HG03460 (cell line): ENCODE results near the gene GLMN.

Source experiments
- ATAC-seq: cut with Tn5 transposase; IDR thresholded peaks from one replicate; pipeline ENCODE4 v1.9.1; 2021; ENCODE audit not compliant: unreplicated experiment

GLMN gene, protein sequence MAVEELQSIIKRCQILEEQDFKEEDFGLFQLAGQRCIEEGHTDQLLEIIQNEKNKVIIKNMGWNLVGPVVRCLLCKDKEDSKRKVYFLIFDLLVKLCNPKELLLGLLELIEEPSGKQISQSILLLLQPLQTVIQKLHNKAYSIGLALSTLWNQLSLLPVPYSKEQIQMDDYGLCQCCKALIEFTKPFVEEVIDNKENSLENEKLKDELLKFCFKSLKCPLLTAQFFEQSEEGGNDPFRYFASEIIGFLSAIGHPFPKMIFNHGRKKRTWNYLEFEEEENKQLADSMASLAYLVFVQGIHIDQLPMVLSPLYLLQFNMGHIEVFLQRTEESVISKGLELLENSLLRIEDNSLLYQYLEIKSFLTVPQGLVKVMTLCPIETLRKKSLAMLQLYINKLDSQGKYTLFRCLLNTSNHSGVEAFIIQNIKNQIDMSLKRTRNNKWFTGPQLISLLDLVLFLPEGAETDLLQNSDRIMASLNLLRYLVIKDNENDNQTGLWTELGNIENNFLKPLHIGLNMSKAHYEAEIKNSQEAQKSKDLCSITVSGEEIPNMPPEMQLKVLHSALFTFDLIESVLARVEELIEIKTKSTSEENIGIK

DNA sequence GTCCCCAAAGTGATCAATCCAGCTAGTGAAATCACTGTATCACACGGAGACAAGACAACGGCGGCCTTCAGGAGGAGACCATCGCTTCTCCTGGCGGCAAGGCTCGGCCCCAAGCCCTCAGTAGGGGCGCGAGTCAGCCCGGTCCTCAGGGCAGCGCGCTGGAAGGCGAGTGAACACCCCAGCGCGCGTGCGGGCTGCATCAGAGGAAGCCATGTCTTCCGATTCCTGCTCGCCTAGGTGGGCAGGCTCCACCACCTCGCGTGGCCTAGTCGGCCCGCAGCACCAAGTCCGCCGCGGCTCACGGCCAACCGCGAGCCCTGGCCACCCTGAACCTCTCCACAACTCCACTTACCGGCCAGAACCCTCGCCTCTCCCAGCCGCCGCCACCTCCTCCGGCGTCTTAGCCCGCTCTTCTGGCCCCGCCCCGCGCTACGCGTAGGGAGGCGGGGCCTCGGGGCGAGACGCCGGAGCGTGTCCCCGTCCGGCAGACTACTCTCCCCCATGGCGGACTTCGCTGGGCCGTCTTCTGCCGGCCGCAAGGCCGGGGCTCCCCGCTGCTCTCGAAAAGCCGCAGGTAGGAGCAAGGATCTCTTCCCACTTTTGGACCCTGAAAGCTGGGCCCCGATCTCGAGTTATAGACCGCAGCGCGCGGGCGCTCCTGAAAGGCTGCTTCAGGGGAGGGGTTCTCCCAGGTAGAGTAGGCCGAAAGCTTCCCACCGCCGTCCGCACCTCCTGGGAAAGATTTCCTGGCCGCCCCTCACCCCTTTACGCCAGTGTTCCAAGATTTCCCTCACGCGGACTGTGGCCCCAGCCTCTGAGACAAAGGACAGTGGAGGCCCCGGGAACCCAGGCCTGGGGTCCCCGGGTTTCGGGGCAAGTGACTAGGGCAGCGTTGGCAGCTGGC, at the start of gene GLMN, which contains the start of gene RPAP2:
TSS of gene GLMN (minus strand) at position 415 of the 904 bp plus-strand sequence. CDS start 988 bp downstream, outside the sequence.
TSS of gene RPAP2 (plus strand) at position 487 of the 904 bp plus-strand sequence. CDS start at position 502, 15 bp downstream.
- peak; percentile 98 for ATAC-seq

DNA sequence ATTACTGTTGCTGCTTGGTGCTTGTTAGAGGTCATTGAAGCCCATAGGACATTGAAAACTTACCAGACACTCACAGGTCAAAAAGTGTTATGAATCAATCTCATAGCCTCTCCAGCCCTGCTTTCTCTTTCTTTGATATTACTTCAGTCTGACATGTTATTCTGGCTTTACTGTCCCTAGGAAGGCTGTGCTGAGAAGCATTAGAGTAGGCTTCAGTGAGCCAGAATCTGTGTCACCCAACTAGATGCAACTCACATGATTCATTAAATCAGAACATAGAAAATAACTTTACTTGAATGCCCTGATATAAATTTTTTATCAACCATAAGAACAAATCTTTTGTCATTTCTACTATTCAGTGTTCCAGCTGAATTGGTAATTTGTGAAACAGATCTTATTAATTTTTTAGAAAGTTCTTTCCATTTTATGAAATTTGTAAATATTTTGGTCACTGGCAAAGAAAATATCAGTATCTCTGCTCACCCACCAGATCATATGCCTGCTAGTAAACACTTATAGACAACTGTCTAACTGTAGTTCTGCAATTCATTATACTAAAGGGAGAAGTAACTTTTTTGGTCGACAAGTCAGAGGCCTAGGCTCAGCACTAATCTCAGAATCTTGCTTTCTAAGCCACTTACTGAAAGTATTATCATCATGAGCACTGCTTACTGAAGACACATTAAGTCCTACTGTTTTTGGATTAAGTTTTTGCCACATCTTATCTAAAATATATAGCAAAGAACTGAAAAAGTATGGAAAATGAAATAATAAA, 48.3 kb upstream of the GLMN start:
- ATAC-seq, result no peak

DNA sequence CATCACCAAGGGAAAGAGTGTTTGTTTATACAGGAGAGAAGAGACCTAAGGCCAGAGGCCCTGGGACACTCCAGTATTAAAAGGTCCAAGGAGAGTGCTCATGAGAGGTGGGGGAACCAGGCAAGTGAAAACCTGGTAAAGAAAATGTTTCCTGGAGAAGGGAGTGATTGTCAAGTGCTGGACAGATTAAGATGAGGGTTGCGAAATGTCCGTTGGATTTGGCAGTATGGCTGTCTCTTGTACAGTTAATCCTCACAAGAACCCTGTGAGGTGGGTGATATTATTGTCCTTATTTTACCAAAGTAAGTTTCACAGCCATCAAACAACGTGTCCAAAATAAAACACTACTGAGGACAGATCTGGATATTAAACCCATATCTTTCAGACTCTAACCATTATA, 44.3 kb upstream of the GLMN start:
- ATAC-seq, result no peak

DNA sequence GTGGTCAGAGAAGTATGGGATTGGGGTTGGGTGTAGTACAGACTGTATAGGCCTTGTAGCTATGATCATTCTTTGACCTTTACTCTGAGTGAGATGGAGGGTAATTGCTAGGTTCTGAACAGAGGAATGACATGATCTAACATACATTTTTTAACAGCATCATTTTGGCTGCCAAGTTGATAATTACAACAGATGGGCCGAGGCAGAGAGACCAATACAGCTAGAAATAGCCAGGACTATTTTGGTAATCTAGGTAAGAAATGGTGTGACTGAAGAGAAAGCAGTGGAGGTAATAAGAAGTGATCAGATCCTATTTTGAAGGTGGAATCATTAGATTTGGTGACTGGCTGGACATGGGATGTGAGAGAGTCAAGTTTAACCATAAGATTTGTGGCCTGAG, 43.6 kb upstream of the GLMN start:
- no peak for ATAC-seq

DNA sequence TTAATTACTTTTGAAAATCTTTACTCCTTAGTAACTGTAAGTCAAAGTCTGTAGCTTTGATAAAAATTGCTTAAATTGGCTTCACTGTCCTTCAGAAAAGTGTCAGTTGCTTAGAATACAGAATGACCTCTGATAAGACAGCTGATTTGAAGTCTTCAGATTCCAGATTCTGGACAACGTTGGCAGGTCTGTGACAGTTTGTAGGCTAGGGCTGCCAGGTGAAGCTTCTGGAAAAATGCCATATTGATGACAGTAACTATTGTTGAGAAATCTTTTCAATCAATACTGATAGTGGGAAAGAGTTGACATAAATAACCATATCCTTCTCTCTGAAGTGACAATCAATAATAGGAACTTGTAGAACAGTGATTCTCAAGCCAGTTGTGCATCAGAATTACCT, 41.4 kb upstream of the GLMN start:
- ATAC-seq, result no peak

DNA sequence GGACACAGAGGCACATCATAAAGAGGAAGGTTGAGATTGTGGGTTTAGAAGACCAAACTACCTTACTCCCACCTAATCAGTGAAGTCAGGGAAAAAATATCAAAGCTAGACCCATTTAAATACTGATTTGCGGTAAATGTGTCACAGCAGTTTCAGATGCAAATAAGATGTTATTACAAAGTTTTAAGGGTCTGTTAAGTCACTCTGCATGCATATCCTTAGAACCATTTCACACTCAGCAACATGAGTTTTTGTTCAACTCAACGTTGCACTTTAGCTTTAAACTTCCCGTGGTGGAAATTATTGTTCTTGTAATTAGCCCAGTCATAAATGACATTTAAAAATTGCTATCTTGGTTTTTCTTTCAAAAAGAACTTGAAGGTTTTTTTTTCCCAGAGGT, 34.9 kb upstream of the GLMN start:
- ATAC-seq, result no peak

DNA sequence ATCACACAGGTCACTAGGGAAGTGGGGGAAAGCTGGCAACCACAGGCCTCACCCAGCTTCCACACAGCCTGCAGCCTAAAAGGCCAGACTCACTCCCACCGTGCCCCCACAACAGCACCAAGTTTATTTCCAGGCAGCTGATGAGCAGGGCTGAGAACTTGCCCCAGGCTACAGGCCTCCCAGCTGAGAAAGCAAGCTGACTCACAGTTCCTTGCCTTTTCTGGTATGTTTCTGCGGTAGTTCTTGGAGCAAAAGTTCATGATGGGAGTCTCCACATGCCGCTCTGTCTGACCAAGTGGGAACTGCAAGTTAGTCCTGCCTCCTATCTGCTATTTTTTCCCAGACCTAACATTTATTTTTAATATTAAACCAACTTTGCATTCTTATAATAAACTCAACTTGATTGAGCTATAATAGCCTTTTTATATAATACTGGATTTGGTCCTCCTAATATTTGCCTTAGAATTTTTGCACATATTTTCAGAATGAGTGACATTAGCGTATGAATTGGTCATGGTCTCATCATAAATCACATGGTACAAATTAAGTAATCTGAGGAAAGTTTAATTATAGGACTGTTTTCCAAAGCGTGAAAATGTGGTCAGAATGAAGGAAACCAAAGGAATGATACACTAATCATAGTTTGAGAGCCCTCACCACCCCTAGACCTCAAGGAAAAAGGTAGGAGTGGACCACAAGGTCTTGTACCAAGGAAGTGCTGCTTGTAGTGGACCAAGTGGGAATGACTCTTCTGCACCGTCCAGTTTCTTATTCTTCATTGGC, 30.8 kb upstream of the GLMN start:
- no peak for ATAC-seq

DNA sequence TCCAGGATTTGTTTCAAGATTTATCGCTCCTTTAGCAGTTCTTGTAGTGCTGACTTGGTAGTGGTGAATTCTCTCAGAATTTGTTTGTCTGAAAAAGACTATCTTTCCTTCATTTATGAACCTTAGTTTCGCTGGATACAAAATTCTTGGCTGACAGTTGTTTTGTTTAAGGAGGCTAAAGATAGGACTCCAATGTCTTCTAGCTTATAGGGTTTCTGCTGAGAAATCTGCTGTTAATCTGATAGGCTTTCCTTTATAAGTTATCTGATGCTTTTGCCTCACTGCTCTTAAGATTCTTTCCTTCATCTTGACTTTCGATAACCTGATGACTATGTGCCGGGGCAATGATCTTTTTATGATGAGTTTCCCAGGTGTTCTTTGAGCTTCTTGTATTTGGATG, 29.0 kb upstream of the GLMN start:
- no peak for ATAC-seq

DNA sequence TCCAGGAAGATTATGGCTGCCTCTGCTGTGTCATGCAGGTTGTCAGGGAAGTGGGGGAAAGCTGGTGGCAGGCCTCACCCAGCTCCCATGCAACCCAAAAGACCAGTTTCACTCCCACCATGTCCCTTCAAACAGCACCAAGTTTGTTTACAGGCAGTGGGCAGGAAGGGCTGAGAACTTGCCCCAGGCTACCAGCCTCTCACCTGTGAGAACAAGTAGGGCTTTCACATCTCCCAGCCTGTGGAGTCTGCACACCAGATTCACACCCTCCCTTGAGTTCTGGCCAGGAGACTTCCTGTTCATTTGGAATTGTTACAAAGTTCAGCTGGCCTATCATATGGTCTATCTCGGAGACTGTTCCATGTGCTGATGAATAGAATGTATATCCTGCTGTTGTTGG, 27.9 kb upstream of the GLMN start:
- ATAC-seq, result no peak

DNA sequence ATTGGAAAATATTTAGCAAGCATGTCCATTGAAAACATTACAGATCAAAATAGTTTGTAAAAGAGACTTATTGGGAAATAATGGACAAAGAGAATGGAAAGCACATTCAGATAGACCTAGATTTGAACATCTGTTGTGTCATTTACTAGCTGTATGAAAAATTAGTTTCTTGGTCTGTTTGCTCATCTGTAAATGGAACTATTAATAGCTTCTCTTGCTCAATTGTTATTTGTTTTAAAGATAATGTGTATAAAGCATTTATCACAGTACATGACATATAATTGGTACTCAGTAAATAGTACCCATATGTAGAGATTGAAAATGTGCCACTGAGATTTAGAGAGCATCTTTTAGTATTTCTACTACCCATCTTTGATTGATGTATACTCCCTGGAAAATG, 26.0 kb upstream of the GLMN start:
- ATAC-seq, result no peak

DNA sequence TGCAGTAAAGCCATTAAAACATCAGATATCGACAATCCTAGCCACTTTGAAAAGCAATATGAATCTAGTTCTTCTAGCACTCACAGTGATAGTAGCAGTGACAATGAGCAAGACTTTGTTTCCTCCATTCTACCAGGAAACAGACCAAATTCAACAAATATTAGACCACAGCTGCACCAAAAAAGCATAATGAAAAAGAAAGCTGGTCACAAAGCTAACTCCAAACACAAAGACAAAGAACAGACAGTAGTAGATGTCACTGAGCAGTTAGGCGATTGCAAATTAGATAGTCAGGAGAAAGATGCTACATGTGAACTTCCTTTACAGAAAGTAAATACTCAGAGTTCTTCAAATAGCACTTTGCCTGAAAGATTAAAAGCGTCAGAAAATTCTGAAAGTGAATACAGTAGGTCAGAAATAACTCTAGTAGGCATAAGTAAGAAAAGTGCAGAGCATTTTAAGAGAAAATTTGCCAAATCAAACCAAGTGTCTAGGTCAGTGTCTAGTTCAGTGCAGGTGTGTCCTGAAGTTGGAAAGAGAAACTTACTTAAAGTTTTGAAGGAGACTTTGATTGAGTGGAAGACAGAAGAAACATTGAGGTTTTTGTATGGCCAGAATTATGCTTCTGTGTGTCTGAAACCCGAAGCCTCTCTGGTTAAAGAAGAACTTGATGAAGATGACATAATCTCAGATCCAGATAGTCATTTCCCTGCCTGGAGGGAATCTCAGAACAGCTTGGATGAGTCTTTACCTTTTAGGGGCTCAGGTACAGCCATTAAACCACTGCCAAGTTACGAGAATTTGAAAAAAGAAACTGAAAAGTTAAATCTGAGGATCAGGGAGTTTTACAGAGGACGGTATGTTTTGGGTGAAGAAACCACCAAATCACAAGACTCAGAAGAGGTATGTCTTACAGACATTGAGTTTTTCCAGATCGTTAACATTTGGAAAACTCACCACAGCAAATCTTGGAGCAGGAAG, 25.0 kb upstream of the GLMN start:
- no peak for ATAC-seq

DNA sequence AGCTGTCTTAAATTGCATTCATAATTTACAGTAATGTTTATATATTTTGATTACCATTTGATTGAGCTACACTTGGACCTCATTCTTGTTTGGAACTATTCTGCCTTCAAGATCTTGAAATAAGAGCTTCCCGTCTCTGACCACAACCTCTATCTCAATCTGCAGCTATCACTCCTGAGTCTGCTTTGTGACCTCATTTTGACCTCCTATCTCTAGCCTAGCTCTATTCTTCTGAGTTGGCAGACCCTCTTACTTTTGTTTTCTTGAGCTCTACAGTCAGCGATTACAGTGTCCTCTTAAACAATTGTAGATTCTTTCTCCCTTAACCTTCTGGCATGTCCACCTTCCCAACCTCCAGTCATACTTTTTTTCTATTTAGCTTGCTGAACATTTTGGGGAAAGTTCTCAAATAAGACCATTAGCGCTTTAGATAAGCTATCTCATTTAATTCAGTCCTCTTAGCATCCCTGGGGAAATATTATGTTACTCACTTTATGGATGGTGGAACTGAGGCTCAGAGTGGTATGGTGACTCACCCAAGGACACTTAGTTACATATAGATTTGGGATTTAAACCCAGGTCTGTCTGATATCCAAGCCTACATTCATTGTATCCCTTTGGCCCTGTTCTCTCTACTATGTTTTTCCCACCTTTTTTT, 19.2 kb upstream of the GLMN start:
- ATAC-seq, result no peak

DNA sequence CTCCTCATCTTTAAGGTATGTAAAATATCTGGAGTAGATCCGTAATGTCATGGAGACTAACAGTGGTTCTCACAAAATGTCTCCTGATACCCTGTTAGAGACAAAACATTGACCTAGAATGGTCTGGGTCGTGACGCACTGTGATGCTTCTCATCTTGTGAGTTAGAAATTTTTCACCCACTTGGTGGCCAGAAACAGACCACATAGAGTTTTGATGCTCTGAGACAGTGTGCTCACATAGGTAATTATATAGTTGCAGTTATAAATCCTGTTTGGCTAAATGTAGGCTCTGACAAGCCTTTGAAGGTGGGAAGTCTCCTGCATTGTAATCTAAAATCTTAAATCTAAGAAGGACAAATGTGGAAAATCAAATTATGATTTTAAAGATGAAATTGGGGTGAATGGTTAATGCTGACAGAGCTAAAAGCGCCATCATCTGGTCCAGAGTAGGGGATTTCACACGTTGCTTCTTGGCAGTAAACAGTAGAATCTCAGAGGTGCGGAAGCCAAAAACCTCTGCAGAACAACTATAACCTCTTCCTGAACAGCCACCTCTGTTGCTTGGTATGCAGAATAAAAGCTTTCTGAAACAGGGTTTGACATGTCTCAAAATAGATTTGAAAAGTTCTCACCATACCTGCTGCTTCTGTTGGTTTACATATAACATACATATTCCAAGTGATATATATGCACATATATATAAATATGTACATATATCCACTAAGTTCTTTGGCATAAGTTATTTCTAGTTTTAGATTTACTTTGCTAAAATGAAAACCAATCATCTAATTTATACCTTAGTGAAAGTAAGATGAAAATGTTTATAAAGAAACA, 17.2 kb upstream of the GLMN start:
- ATAC-seq, result no peak

DNA sequence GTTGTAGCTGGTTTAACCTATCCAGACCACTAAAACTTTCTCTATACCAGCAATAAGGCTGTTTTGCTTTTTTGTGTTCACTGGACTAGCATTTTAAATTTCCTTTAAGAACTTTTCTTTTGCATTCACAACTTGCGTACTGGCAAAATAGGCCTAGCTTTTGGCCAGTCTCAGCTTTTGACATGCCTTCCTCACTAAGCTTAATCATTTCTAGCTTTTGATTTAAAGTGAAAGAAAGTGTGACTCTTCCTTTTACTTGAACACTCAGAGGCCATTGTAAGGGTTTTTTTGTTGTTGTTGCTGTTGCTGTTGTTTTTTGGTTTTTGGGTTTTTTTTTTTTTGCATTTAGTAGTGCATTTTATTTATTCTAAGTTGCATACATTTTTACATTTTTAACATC, 15.2 kb upstream of the GLMN start:
- ATAC-seq, result no peak

DNA sequence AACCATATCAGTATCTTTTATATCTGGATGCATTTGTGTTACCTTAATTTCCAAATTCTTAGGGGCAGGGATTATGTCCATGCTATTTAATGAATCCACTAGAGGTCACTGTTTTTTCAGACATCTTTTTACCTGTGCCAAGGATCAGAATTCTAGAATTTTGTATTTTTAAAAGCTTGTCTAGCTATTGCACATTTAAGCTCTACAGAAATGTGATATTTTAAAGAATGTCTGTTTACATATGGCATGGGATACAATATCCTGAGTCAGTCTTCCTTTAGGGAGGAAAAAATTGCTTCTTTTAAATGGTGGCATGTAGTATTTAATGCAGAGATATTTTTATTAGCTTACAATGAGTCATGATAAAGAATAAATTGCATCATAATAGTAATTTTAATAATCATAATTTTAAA, 11.4 kb upstream of the GLMN start:
- no peak for ATAC-seq

DNA sequence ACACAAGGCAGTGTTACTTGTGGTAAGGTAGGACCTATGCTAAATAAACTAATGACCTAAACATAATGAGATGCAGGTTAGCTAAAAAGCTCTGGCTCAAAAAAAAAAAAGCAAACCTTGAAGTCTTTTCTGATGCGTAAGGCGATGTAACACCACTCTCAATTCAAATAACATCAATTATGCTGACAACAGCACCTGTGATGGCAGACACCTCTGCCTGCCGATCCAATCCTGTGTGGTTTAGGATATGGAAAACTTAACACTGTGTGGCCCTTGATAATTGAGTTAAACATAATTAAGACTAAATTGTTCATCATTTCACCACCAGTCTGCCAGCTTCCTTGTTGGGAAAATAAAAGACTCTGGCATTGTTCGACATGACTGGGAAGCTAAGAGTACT, 9.2 kb upstream of the GLMN start:
- no peak for ATAC-seq

DNA sequence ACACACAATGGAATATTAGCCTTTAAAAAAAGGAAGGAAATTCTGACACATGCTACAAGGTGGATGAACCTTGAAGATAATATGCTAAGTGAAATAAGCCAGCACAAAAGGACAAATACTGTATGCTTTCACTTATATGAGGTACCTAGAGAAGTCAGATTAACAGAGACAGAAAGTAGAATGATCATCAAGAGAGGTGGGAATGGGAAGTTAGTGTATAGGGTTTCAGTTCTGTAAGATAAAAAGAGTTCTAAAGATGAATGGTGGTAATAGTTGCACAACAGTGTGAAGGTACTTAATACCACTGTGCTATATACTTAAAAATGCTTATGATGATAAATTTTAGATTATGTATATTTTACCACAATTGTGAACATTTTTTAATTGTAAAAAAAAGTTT, 7.2 kb upstream of the GLMN start:
- no peak for ATAC-seq
